GM20431 (cell line): ENCODE measurements around the gene SPART.
"Not testable (repeated sequence)": the region's sequence is repeated elsewhere in the genome, so short reads cannot be mapped to it uniquely, and the experiment has no call there.

Experiments
- in situ Hi-C: fragments of 300-500 bp; cut with MseI, MboI; formaldehyde crosslinking; loops from one replicate; pipeline ENCODE4 v1.15.0; 2020; ENCODE audit warnings: low sequenced_read_pairs; ENCODE audit not compliant: unreplicated experiment

Gene SPART

DNA sequence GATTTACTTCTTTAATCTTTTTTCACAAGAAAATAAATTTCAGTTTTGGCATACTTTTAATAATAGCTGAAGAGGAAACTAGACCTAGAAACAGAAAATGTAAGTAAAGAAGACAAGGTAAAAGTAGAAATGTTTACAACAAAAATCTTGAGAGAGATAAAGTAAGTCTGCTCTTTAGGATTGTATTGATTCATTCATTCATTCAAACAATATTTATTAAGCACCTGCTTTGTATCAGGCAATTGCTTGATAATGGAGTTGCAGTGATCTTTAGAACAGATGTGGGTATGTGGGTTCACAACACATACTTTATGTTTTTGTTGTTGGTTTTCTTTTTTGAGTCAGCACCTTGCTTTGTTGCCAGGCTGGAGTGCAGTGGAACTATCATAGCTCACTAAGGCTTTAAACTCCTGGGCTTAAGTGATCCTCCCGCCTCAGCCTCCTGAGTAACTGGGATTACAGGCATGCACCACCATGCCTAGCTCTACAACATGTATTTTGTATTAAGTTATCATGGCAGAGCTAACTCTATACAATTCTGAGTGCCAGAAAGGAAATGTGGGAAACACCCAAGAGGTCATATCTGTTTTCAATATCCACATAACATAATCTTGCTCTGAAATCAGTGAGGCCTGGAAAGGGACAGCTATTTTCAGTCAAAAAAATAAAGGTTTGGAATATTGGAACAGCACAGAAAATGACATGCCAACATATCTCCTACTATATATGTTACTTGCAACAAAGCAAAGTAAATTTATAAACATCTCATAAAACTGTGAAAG, 8.8 kb upstream of the SPART start:
- in situ Hi-C loops: no loop called here

DNA sequence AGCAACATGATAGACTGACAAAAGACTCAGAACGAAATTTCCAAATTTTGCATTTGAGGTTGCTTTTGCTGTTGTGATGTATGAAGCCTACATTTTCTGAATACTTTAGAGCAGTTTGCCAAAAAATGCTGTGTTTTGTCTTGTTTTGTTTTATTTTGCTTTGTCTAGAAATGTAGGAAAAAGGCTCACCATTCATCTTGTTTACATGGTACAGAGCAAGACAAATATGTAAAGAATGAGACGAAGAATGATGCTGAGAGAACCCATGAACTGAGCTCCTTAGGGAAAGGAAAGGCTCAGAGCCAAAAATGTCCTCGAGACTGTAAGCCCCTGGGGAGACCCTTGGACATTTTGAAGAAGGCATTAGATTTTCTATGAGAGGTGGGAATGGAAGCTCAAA, 6.8 kb upstream of the SPART start:
- in situ Hi-C loops: no loop called here

DNA sequence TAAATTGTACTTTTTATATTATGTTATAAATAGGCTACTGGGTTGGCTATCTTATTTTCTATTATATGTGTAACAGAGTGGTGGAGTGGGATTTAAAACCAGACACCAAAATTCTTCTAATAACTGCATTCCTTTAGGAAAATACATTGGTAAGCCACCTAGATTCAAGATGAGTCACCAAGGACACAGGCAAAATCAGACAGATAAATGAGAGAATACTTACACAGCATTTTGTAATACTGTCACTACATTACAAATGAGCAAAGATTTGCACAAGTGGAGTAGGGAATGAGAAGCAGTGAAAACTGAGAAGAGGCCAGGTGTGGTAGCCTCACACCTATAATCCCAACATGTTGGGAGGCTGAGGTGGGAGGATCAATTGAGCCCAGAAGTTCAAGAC, 6.2 kb upstream of the SPART start:
- in situ Hi-C loops: no loop called here

DNA sequence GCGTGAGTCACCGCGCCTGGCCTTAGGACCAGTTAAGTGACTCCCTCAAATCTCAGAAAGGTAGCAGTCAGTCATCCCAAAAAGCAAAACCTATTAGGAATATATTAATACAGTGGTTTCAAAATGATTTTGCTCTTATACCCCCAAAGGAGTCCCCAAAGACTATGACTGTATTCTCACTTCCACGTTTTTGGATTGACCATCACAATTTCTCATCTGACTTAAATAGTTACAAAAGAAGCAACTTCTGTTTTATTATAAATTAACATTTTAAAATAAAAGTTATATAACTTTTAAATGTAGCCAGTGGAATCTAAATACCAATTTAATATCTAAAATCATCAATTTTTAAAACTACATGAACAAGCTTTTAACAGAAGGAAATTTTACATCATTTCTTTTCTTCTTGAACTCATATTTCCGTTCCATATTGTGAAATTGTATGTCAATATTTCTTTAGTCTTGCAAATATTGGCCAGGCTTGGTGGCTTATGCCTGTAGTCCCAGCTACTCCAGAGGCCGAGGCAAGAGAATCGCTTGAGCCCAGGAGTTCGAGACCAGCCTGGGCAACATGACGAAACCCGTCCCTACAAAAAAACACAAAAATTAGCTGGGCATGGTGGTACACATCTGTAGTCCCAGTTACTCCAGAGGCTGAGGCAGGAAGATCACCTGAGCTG, 1.5 kb upstream of the SPART start:
- in situ Hi-C loops: no loop called here

DNA sequence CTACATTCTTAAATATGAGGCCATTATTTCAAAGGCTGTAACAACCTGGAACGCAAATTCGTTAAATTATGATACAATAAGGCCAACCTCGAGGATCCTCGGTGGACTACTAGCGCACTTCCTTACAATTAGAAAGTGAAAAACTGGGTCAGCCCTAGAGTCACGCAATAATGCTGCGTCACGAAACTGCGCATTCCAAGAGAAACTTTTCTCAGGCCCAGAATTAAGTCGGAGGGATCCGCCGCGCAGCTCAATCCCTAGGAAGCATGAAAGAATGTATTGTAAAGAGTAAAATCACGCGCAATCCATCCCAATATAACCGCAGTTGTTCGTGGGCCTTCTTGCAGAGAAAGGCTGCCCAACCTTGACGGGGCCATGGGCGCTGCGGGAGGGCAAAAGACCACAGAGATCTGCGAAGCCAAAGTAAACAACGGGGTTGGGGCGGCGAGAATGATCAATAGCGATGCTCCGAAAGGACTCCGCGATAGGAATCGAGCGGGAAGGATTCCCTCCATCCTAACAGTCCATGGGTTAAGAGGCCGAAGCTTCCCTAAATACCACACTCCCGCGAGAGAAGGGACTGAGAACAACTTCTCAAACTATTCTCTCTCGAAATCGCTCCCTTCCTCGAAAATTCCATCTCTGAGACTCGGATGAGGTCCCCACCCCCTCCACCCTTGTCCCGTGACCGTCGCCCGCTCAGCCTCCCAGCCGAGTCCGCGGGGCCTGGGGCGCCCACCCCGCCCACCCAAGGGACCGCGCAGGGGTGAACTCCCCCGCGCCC, 564 bp downstream of the SPART start:
- in situ Hi-C loops: no loop called here

DNA sequence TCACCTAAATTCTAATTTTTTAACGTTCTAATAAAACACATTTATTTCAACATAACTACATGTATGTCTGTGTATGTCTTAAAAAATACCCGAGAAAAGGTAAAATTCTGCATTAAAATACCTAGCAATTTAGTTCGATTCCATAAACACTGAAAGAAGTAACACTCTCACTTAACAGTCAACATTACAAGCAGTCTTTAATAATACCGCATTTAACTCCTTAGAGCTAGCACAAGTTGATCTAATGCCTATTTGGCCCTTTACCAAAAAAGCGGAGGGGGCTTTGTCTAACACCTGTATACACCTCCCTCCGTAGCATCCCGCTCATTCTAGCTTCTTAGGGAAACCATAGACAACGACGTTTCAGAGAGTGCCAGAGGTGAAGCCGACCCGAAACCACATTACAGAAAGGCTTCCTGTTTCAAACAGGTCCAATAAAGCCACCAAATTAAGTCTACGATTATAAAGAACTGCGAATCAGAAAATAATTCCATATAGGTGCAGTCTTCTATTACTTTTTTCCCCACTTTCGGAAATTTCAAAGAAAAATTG, 1.2 kb downstream of the SPART start:
- in situ Hi-C loops: no loop called here

DNA sequence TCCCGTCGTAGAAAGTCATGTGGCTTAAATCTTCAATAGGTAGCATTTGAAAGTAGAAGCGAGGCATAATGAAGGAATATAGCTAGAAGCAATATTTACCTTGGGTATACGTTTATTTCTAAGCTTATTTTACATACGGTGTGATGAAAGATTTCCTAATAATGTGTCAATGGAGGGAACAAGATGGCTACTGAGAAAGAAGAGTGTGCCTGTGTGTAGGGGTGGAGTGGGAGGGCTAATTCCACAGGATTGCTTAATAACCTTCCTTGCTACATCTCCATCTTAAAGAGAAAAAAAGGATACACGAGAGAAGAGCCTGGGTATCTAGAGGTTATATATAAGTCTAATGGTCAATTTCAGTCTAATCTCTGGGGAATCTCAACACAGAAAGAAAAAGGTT, 2.0 kb downstream of the SPART start:
- in situ Hi-C loops: no loop called here

DNA sequence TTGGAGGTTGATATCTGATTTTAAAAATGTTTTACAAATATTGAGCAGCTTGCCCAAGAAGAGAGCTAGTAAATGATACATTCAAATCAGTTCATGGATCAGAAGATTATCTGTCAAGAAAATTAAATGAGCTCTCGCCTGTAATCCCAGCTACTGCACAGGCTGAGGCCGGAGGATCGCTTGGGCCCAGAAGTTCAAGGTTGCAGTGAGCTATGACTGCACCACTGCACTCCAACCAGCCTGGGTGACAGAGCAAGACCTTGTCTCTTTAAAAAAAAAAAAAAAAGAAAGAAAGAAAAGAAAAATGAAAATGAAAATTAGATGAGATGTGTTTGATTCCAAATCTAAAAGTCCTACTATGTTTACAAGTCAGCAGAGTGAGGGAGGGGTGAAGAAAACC, 2.4 kb downstream of the SPART start:
- in situ Hi-C loops: no loop called here

DNA sequence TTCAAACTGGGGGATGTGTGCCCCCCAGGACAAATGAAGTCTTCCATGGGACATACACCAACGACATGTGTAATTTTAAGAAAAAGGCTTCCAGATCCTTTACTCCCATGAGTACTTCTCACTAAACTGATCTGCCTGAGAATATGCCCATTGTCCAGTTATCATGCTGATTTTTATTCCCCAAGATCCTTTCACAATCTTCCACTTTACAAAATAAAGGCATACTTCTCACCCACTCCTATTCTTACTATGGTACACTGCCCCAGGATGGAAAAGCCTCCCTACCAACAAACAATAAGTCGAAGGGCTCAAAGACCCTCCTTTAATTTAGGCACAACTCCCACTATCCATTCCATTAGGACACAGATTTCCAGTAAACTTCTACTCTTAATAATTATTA, 3.5 kb downstream of the SPART start:
- in situ Hi-C loops: no loop called here

DNA sequence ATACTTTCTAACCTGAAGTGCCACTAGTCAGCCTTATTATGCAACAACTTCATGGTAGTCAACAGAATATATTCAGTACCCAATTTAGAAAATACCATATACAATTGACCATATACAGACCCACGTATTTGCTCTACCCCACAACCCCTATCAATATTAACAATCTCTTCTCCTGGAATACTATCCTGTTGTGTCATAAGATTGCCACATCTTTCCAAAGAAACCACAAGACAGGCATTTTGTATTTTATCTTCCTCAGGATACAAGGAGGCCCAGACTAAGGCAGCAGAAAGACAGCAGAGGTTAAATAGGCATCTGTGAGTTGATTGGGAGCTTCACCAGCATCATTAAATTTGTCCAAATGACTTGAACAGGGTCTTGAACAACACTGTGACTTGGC, 4.5 kb downstream of the SPART start:
- in situ Hi-C loops: no loop called here

DNA sequence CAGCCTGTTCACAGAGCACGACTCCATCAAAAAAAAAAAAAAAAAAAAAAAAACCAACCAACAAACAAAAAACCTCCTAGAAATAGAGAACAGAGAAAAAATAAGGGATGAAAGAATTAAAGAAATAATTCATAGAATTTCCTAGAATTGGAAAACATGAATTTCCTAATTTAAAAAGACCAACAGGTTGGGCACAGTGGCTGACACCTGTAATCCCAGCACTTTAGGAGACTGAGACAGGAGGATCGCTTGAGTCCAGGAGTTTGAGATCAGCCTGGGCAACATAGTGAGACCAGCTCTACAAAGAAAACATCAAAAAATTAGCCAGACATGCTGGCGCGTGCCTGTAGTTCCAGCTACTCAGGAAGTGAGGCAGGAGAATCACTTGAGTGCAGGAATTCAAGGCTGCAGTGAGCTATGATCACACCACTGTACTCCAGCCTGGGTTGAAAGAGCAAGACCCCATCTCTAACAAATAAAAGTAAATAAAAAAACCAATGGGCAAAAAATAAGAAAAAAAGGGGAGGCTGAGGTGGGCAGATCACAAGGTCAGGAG, 6.5 kb downstream of the SPART start:
- in situ Hi-C loops: no loop called here

DNA sequence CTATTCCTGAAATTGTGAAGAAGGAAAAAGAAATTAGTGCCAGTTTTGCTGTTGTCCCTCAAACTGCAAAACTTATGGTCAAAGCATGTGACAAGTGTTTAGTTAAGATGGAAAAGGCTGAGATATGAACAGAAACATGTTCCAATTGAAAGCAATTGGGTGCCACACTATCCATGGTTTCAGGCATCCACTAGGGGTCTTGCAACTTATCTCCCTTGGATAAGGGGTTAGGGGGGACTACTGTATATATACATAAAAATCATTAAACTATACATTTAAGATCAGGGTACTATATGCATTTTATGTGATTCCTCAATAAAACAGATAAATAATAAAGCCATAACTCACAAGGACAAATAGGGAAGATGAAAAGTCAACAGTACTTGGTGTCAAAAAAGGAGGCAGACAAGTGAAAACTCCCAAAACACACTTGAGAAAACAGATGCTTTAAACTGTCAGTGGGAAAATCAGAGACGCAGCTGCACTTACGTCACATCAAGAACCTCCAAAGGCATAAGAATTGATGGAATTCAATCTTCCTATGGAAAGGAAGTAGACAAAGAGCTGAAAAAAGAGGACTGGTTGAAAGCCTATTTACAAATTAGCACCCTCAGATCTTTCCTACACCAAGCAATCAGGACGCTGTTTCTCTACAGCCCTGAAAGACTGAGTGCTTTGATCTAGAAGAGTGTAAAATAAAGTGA, 8.1 kb downstream of the SPART start:
- in situ Hi-C loops: no loop called here

DNA sequence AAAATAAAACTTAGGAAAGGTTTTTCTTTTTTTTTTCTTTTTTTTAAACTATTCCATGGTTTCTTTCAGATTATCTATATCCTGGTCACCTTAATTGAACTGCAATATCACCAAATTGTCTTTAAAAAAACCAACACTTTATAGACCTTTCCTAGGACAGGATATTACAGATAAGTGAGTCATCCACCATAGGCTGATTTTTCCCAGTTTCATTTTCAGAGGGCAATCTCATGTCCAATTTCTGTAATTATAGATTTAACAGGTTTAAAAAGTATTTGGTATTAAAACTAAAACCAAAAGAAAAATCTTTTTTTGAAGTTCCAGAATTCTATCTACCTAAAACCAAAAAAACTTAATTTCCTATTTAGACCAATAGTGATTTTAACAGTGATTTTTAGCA, 13.2 kb downstream of the SPART start:
- in situ Hi-C loops: no loop called here

DNA sequence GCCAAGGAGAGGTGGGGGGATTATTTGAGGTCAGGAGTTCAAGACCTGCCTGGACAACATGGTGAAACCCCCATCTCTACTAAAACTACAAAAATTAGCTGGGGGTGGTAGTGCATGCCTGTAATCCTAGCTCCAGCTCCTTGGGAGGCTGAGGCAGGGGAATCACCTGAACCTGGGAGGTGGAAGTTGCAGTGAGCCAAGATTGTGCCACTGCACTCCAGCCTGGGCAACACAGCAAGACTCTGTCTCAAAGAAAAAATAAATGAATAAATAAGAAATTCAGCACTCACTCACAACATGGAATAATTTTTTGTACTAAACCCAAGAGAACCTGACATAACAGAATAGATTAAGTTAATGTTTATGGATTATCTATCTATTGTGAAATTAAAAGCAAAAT, 13.9 kb downstream of the SPART start:
- in situ Hi-C loops: not testable (repeated sequence)

DNA sequence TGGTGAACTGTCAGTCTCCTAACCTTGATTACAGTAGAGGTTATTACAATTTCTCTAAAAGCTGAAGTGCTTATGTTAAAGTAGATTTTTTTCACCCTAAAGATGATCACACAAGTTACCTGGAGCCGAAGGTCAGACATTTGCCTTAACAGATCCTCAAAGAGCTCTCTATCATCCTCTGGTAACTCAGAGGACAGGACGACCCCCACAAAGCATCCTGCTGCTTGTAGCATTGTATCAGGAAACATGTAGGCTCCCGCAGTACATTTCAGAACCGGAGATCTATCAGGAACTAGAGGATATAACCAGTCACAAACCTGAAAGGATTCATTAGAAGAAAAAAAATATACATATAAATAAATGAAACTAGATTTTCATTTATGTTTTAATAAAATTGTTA, 14.9 kb downstream of the SPART start:
- in situ Hi-C loops: no loop called here

DNA sequence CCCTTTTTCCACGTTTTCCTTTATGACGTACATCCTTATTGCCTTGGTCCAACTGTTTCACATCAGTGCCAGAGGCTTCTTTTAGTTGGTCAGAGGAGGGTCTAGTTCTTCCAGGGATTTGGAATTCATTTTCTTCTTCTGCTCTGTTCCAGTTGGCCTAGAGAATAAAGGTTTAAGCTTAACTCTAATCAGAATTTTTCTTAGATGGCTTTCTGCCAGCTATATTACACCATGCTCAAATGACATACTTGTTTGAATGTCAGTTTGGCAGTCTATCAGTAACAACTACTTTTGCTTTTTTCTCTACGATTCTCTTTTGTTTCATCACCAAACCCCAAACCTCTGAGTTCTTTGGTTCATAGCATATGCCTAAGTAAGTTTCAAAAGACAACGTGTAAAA, 16.8 kb downstream of the SPART start:
- in situ Hi-C loops: no loop called here

DNA sequence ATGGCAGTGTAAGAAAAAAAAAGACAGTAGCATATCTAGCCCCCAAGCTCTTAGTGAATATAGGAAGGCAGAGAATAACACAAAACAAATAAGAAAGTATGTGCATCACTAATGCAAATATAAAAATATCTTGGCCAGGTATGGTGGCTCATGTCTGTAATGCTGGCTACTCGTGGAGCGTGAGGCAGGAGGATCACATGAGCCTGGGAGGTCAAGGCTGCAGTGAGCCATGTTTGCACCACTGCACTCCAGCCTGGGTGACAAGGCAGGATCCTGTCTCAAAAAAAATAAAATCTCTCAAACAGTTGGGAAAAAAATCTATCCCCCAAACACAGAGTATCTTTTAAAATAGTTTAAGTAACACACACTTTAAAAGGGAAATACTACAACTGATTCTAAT, 17.4 kb downstream of the SPART start:
- in situ Hi-C loops: no loop called here

DNA sequence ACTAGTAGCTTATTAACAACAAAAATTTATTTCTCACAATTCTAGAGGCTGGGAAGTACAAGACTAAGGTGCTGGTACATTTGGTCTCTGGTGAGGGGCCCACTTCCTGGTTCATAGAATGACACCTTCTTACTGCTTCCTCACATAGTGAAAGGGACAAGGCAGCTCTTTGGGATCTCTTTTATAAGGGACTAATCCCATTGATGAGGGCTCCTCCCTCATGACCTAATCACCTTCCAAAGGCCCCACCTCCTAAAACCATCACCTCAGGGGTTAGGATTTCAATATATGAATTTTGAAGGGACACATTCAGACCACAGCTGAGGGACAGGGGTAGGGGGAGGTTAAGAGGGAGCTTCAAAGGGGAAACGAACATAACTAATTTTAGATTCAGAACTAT, 20.3 kb downstream of the SPART start:
- in situ Hi-C loops: no loop called here

DNA sequence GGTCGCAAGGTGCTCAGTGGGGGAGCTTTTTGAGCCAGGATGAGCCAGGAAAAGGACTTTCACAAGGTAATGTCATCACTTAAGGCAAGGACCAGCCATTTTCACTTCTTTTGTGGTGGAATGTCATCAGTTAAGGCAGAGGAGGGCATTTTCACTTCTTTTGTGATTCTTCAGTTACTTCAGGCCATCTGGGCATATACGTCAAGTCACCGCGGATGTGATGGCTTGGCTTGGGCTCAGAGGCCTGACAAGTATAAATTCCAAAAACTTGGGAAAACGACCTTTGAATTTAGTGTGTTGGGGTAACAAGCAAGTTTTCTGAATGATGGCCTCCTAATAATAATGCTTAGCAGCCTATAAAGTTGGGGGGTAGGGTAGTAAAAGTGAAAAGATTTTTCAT, 21.3 kb downstream of the SPART start:
- in situ Hi-C loops: not testable (repeated sequence)

DNA sequence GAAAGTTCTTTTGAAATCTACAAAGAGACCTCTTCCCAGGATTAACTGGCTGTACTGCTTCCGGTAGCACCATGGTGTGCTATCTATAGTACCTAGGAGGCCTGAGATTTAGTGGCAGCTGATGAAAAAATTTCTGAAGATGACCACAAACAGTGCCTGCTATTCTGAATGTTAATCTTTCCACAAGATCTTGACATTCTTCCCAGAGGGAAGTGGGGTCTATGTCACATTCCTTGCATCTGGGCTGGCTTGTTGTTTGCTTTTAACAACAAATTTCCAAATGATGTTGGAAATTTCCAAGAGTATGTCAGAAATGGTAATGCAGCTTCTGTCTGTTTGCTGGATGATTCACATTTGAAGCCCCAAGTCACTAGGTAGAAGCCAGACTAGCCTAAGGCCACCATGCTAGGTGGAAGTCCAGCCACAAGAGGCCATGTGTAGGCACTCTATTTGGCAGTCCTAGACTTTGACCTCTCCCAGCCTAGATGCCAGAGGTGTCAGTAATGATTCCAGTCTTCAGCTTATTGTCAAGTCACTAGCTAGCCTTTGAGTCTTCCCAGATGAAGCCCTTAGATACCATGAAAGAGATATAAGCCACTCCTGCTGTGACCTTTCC, 22.1 kb downstream of the SPART start:
- in situ Hi-C loops: no loop called here
